Measurements from ENCODE around the gene GAL3ST2.

GRCh38 chr2:241736111-241736510, 40.5 kb upstream of the GAL3ST2 start:
- TF ChIP-seq CTCF (IDR thresholded peaks at IDR 0.05) (no peak), POLR2A (IDR thresholded peaks at IDR 0.05) (no peak), POLR2AphosphoS5 (IDR thresholded peaks at IDR 0.05) (no peak)
